CD14-positive monocyte (primary cell): ENCODE data around the gene AGTPBP1. TPM values are rescaled to one million over a fixed set of nuclear protein-coding genes. Genes with fewer than 3 reads are reported as not detected.

Experiments used
- DNase-seq, 3 donors: peaks; one replicate each; pipeline ENCODE4 v3.0.0-alpha.2; 2011 to 2022
- H2AFZ ChIP-seq: 2 replicates; pipeline ENCODE4 v1.6.0; 2012; ENCODE audit warnings: mild to moderate bottlenecking, low read depth, low read length, inconsistent platforms; ENCODE audit not compliant: insufficient read depth, poor library complexity, severe bottlenecking
- H3K27ac ChIP-seq, 2 donors: 1 replicate in 1 of 2; 2 replicates in 1 of 2; pipeline ENCODE4 v1.5.1; 2012 to 2013; ENCODE audit warnings: low read length in 2 of 2, control low read depth in 1 of 2, inconsistent platforms in 1 of 2, low read depth in 1 of 2, mild to moderate bottlenecking in 1 of 2
- H3K27me3 ChIP-seq, 2 donors: one replicate each; pipeline versions ENCODE4 v1.6.0 to v1.6.1; 2011 to 2013; ENCODE audit warnings: low read length in 2 of 2; ENCODE audit not compliant: control insufficient read depth in 2 of 2, insufficient read depth in 2 of 2
- H3K36me3 ChIP-seq, 2 donors: replicated peaks in 1 of 2; 1 replicate in 1 of 2; 2 replicates in 1 of 2; pipeline versions ENCODE4 v1.5.1 to v1.6.1; 2012 to 2013; ENCODE audit warnings: low read length in 2 of 2, control low read depth in 1 of 2, inconsistent platforms in 1 of 2, mild to moderate bottlenecking in 1 of 2; ENCODE audit not compliant: insufficient read depth in 2 of 2, control insufficient read depth in 1 of 2
- H3K4me1 ChIP-seq, 2 donors: 1 replicate in 1 of 2; 2 replicates in 1 of 2; pipeline versions ENCODE4 v1.5.1 to v1.6.1; 2012 to 2013; ENCODE audit warnings: low read length in 2 of 2, control low read depth in 1 of 2, inconsistent platforms in 1 of 2, mild to moderate bottlenecking in 1 of 2, moderate library complexity in 1 of 2; ENCODE audit not compliant: insufficient read depth in 2 of 2, control insufficient read depth in 1 of 2
- H3K4me2 ChIP-seq: replicated peaks from 2 replicates; pipeline ENCODE3; 2012; ENCODE audit warnings: low read length, moderate library complexity, mild to moderate bottlenecking; ENCODE audit not compliant: poor library complexity, severe bottlenecking; ENCODE audit errors: extremely low read depth
- H3K4me3 ChIP-seq, 3 experiments: fragments of 200-600 bp in 1 of 3; sonication (generic) in 1 of 3; replicated peaks in 1 of 3; 1 replicate in 2 of 3; 2 replicates in 1 of 3; pipeline ENCODE4 v1.5.1; 2011 to 2013; ENCODE audit warnings: low read length in 3 of 3, mild to moderate bottlenecking in 3 of 3, control low read depth in 2 of 3, low read depth in 2 of 3, inconsistent platforms in 1 of 3, moderate library complexity in 1 of 3
- H3K79me2 ChIP-seq: 2 replicates; pipeline ENCODE4 v1.6.0; 2012; ENCODE audit warnings: mild to moderate bottlenecking, control low read depth, inconsistent platforms, low read length, moderate library complexity; ENCODE audit not compliant: insufficient read depth
- H3K9ac ChIP-seq: 2 replicates; pipeline ENCODE4 v1.6.0; 2017; ENCODE audit warnings: low read length, mild to moderate bottlenecking; ENCODE audit not compliant: insufficient read depth, poor library complexity, severe bottlenecking
- H3K9me3 ChIP-seq, 2 donors: replicated peaks in 1 of 2; 1 replicate in 1 of 2; 2 replicates in 1 of 2; pipeline versions ENCODE4 v1.5.1 to v1.6.1; 2012 to 2013; ENCODE audit warnings: low read length in 2 of 2, control low read depth in 1 of 2; ENCODE audit not compliant: control insufficient read depth in 1 of 2, insufficient read depth in 1 of 2
- H4K20me1 ChIP-seq: 2 replicates; pipeline ENCODE4 v1.6.0; 2012; ENCODE audit warnings: mild to moderate bottlenecking, low read length, control low read depth, moderate library complexity; ENCODE audit not compliant: insufficient read depth
- H3K27ac Mint-ChIP-seq, 7 donors: one replicate each; pipeline ENCODE4 v1.8.0; 2020; ENCODE audit warnings: mild to moderate bottlenecking in 7 of 7, mixed read lengths in 7 of 7, moderate library complexity in 6 of 7, inconsistent platforms in 2 of 7
- H3K27me3 Mint-ChIP-seq, 3 donors: one replicate each; pipeline ENCODE4 v1.8.0; 2021 to 2022; ENCODE audit warnings: low read depth in 3 of 3, mild to moderate bottlenecking in 3 of 3, mixed read lengths in 3 of 3, moderate library complexity in 3 of 3, inconsistent platforms in 1 of 3
- H3K36me3 Mint-ChIP-seq, 2 donors: one replicate each; pipeline ENCODE4 v1.8.0; 2020; ENCODE audit warnings: mixed read lengths in 2 of 2, inconsistent platforms in 1 of 2, mild to moderate bottlenecking in 1 of 2
- H3K4me1 Mint-ChIP-seq: one replicate; pipeline ENCODE4 v1.8.0; 2020; ENCODE audit warnings: mild to moderate bottlenecking, mixed read lengths
- H3K4me3 Mint-ChIP-seq, 2 donors: one replicate each; pipeline ENCODE4 v1.8.0; 2020; ENCODE audit warnings: mild to moderate bottlenecking in 2 of 2, mixed read lengths in 2 of 2, moderate library complexity in 1 of 2
- H3K9me3 Mint-ChIP-seq, 7 donors: one replicate each; pipeline ENCODE4 v1.8.0; 2020 to 2022; ENCODE audit warnings: mixed read lengths in 7 of 7, mild to moderate bottlenecking in 6 of 7, moderate library complexity in 6 of 7, inconsistent platforms in 2 of 7
- CTCF ChIP-seq: fragments of 200-600 bp; IDR thresholded peaks from one replicate; pipeline ENCODE4 v1.8.0; 2022; ENCODE audit warnings: antibody characterized with exemption, mild to moderate bottlenecking
- WGBS: methylation state at CpG from one replicate; pipeline ENCODE4 v1.1.5; 2013; ENCODE audit warnings: missing lambda C conversion rate; ENCODE audit not compliant: insufficient coverage; 5-methylcytosine and 5-hydroxymethylcytosine counted together
- intact Hi-C, 2 donors: fragments of 100-400 bp; cut with micrococcal nuclease; formaldehyde crosslinking; loops; one replicate each; pipeline versions ENCODE4 v1.15.0 to v1.15.1; 2023
- polyA plus RNA-seq, 3 donors: library from polyadenylated mRNA; depleted of rRNA in 1 of 3; unstranded in 2 of 3; stranded (reverse) in 1 of 3; fragments of 300-500 nt in 2 of 3; fragments of >200 nt in 1 of 3; fragmentation: Illumina TruSeq in 2 of 3; gene quantifications; 1 replicate in 2 of 3; 2 replicates in 1 of 3; pipeline ENCODE4 v1.2.3, GENCODE V29; 2012 to 2021

Gene AGTPBP1
- polyA plus RNA-seq, 3 donors, result 55.6 to 90.3 (median 77.0) TPM

GRCh38 chr9:85501456-85501855 is 240.3 kb downstream of the AGTPBP1 start:
- peaks cover 8% of the 10 kb centered on the region for H3K4me1 Mint-ChIP-seq
- DNase-seq, result no peak
- no peak overlapping the region for H3K9ac ChIP-seq
- no peak overlapping the region for H3K4me3 Mint-ChIP-seq
- no peaks in the 10 kb centered on the region for H4K20me1 ChIP-seq
- H3K27ac Mint-ChIP-seq, result peak overlapping the region in 1 of 7 donors; percentile 5
- intact Hi-C loops, result no loop called here
- peaks cover 2 to 7% (median 5%) of the 10 kb centered on the region in 3 donors for H3K27me3 Mint-ChIP-seq
- no peak overlapping the region for H3K4me2 ChIP-seq
- no peaks in the 10 kb centered on the region for H3K79me2 ChIP-seq
- H3K27ac ChIP-seq, result no peak overlapping the region
- TF ChIP-seq CTCF, result no peak
- no CpG with 5 or more reads among the region's 6 CpGs for WGBS
- no peaks in the 10 kb centered on the region for H3K36me3 ChIP-seq
- no peak overlapping the region for H3K4me3 ChIP-seq
- no peaks in the 10 kb centered on the region for H3K4me1 ChIP-seq
- no peaks in the 10 kb centered on the region for H3K36me3 Mint-ChIP-seq
- peaks cover 3 to 5% of the 10 kb centered on the region in 2 donors for H3K9me3 ChIP-seq
- H2AFZ ChIP-seq, result no peak overlapping the region
- H3K9me3 Mint-ChIP-seq, result peaks cover 7 to 17% (median 11%) of the 10 kb centered on the region in 7 donors
- no peaks in the 10 kb centered on the region for H3K27me3 ChIP-seq

Other genes with a start within 250 kb of the AGTPBP1 start
- 1 to 10 TPM; 4.4 to 8.7 (median 5.6) TPM for gene NAA35, start 199.2 kb upstream of the AGTPBP1 start, polyA plus RNA-seq